ENCODE measurements around the gene MRAP2.
"Not testable (repeated sequence)": the region's sequence is repeated elsewhere in the genome, so short reads cannot be mapped to it uniquely, and the experiment has no call there.

Gene MRAP2

DNA sequence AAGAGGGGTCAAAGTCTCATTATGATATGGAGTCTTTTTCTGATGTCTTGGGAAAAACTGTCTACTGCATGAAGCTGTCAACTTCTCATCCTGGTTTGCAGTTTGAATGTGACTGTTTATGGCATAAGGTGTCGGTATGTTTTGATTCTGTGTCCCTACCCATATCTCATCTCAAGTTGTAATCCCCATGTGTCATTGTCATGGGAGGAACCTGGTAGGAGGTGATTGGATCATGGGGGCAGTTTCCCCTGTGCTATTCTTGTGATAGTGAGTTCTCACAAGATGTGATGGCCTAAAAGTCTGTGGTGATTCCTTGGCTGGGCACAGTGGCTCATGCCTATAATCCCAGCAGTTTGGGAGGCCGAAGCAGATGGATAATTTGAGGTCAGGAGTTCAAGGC lies 47.6 kb downstream of the MRAP2 start:
- DNase-seq = no peak

GRCh38 chr6:84082689-84083265 lies 49.2 kb downstream of the MRAP2 start:
- DNase-seq = peak; percentile 31

- not testable (repeated sequence) for DNase-seq
These were observed 51.1 kb downstream of the MRAP2 start for GRCh38 chr6:84084705-84085104.

DNA sequence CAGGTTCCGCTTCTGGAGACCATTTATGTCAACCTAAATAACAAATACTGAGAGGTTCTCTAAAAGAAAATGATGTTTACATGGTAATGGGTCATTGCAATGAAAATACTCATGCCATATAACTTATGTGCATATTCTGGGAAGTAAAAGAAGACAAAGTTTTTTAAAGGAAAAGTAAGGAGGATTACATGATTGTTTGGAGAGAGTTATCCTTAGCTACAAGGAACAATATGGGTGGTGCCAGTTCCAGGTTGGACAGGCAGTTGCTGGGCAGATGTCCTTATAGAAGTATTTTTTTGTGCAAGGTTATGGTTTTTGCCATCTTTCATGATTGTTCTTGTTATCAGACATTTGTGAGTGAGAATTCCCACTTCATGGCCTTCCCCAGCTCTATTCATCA lies 52.5 kb downstream of the MRAP2 start:
- no peak for DNase-seq

DNA sequence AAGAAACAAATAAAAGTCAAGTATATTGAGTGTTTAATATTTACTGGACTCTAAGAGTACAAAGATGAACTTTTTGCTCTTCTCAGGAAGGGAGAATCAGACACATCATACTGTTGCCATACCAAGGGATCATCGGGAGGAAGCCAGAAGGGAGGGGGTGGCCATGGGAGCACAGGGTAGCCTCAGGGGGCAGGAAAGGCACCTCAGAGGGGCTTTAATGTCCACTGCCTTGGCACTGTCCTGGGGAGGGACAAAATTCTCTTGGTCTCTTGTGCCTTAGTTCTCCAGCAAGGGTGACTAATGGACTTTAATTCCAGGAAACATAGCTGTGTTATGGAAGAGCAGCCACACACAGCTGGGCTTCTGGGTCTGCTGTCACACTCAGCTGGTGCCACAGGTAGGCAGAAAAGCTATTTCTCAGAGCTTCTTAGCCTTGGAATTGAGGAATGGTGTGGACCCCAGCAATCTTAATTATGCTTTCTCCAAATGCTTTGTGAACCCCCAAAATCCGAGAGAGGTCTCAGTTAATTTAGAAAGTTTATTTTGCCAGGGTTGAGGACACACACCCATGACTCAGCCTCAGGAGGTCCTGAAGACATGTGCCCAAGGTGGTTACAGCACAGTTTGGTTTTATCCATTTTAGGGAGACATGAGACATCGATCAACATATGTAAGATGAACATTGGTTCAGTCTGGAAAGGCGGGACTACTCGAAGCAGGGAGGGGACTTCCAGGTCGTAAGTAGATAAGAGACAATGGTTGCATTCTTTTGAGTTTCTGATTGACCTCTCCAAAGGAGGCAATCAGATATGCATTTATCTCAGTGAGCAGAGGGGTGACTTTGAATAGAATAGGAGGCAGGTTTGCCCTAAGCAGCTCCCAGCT lies 53.2 kb downstream of the MRAP2 start:
- no peak for DNase-seq

GRCh38 chr6:84089081-84089480 lies 55.5 kb downstream of the MRAP2 start:
- no peak for DNase-seq

GRCh38 chr6:84089552-84089951 lies 56.0 kb downstream of the MRAP2 start:
- no peak for DNase-seq

GRCh38 chr6:84093441-84094435 lies 60.2 kb downstream of the MRAP2 start:
- DNase-seq = no peak

DNA sequence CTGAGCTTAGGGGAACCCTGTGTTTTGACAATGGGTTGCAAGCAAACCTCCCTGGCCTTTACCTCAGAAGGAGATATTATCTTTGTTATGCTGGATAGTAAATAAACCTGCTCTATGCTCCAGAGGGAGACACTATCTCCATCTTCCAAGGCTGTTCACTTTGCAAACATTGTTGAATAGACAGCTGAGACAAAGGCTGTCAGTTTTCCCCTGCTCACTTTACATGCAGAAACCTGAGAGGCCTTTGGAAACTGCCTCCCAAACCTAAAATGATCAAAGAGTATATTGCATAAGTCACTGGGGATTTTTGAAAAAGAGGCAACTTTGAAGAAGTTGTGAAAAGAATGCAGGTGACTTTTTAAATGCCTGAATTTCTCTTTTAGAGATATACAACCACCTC lies 61.6 kb downstream of the MRAP2 start:
- DNase-seq = no peak

GRCh38 chr6:84103029-84103428 lies 69.5 kb downstream of the MRAP2 start:
- no peak for DNase-seq

DNA sequence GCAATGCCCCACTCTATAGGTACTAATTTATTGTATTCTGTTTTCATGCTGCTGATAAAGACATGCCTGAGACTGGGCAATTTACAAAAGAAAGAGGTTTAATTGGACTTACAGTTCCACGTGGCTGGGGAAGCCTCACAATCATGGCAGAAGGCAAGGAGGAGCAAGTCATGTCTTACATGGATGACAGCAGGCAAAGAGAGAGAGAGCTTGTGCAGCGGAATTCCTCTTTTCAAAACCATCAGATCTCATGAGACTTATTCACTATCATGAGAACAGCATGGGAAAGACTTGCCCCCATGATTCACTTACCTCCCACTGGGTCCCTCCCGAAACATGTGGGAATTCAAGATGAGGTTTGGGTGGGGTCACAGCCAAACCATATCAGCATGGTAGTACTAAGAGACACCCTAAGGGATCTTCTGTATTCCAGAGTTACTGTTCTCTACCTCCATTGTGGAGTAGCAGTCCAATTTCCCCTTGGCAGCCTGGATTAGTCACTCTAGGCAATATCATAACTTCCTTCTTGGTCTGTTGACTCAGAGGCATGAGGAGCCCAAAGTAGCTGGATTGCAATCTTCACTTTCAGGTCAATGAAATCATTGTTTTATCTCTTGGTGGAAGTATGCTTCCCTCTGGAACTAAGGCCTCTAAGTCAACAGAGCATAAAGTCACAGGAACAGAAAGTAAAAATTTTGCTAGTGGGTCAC lies 71.8 kb downstream of the MRAP2 start:
- not testable (repeated sequence) for DNase-seq

- DNase-seq = no peak
These were observed 73.9 kb downstream of the MRAP2 start for GRCh38 chr6:84107495-84107894.

GRCh38 chr6:84111351-84111750 lies 77.8 kb downstream of the MRAP2 start:
- not testable (repeated sequence) for DNase-seq

GRCh38 chr6:84114933-84115594 lies 81.5 kb downstream of the MRAP2 start:
- DNase-seq = not testable (repeated sequence)

DNA sequence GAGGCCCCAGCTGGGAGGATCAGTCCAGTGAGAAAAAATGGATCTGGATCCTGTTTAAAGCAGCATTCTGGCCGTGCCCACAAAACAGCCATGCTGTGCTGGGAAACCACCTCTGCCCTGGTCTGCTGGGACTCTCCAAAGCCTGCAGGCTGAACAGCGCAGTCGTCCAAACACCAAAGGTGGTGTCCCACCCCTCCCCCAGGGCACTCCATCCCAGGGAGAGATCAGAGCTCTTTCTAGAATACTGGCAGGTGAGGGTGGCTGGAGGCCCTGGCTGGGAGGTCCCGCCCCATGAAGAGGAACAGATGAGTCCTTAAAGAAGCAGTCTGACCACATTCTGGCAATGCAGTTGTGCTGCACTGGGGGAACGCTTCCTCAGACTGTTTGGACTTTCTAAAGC lies 84.6 kb downstream of the MRAP2 start:
- DNase-seq = no peak

GRCh38 chr6:84119277-84119676 lies 85.7 kb downstream of the MRAP2 start:
- no peak for DNase-seq

DNA sequence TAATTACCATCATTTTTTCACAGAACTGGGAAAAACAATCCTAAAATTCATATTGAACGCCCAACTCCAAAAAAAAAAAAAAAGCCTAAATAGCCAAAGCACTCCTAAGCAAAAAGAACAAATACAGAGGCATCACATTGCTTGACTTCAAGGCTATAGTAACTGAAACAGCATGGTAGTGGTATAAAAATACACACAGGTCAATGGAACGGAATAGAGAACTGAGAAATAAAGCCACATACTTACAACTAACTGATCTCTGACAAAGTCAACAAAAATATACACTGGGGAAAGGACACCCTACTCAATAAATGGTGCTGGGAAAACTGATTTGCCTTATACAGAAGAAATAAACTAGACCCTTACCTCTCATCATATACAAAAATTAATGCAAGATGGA lies 89.6 kb downstream of the MRAP2 start:
- DNase-seq = no peak

DNA sequence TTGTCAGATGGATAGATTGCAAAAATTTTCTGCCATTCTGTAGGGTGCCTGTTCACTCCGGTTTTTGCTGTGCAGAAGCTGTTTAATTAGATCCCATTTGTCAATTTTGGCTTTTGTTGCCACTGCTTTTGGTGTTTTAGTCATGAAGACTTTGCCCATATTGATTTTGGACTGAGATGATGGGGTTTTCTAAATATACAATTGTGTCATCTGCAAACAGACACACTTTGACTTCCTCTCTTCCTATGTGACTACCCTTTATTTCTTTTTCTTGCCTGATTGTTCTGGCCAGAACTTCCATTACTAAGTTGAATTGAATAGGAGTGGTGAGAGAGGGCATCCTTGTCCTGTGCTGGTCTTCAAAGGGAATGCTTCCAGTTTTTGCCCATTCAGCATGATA lies 96.0 kb downstream of the MRAP2 start:
- not testable (repeated sequence) for DNase-seq

DNA sequence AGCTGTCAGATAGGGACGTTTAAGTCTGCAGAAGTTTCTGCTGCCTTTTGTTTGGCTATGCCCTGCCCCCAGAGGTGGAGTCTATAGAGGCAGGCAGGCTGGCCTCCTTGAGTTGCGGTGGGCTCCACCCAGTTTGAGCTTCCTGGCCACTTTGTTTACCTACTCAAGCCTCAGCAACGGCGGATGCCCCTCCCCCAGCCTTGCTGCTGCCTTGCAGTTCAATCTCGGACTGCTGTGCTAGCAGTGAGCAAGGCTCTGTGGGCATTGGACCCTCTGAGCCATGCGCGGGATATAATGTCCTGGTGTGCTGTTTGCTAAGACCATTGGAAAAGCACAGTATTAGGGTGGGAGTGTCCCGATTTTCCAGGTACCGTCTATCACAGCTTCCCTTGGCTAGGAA lies 99.8 kb downstream of the MRAP2 start:
- DNase-seq = not testable (repeated sequence)

GRCh38 chr6:84135291-84135690 lies 101.7 kb downstream of the MRAP2 start:
- DNase-seq = no peak

GRCh38 chr6:84136364-84137050 lies 102.9 kb downstream of the MRAP2 start:
- DNase-seq = no peak

GRCh38 chr6:84137051-84137375 lies 103.4 kb downstream of the MRAP2 start:
- DNase-seq = no peak

Measured in NCI-H2227 treated with DMSO at 0.1 percent for 48 hours (cell line).